Peyer's patch (tissue), 4 donors: Measurements from ENCODE around the gene SH3RF3.

Experiments used
- CTCF ChIP-seq, 6 experiments: fragments of 450-650 bp in 4 of 6; fragments of 200-600 bp in 2 of 6; sonication (generic) in 1 of 6; IDR thresholded peaks; one replicate each; pipeline ENCODE4 v1.5.1; 2017 to 2019; ENCODE audit warnings: antibody characterized with exemption in 6 of 6, mild to moderate bottlenecking in 3 of 6, moderate library complexity in 1 of 6
- POLR2A ChIP-seq, 2 donors: fragments of 450-650 bp; IDR thresholded peaks; one replicate each; pipeline ENCODE4 v1.5.1; 2017; ENCODE audit warnings: antibody characterized with exemption in 2 of 2, mild to moderate bottlenecking in 2 of 2, moderate library complexity in 2 of 2

- TF ChIP-seq CTCF (IDR thresholded peaks at IDR 0.05) (no peak), POLR2A (IDR thresholded peaks at IDR 0.05) (no peak)
These were observed 146.4 kb downstream of the SH3RF3 start for GRCh38 chr2:109275120-109276012.
